ENCODE data around the gene CLTCL1.

DNA sequence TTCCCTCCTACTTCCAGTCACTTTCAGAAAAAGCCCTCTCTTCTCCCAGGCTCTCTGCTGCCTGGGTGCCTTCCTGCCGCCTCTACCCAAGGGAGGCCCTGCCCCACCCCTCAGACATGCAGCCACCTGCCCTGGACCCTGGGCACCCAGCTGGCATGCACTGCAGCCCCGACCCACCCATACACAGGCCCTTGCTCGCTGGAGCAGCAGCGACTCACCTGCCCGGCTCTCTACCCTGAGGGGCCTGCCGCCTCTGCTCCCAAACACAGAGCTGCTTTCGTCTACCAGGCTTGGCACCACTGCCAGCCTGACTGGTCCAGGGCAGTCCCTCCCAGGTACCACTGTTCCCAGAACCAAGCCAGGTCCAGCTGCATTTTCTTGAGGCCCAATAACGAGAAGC, 161.6 kb downstream of the CLTCL1 start:
- TF ChIP-seq, protein P1, sequence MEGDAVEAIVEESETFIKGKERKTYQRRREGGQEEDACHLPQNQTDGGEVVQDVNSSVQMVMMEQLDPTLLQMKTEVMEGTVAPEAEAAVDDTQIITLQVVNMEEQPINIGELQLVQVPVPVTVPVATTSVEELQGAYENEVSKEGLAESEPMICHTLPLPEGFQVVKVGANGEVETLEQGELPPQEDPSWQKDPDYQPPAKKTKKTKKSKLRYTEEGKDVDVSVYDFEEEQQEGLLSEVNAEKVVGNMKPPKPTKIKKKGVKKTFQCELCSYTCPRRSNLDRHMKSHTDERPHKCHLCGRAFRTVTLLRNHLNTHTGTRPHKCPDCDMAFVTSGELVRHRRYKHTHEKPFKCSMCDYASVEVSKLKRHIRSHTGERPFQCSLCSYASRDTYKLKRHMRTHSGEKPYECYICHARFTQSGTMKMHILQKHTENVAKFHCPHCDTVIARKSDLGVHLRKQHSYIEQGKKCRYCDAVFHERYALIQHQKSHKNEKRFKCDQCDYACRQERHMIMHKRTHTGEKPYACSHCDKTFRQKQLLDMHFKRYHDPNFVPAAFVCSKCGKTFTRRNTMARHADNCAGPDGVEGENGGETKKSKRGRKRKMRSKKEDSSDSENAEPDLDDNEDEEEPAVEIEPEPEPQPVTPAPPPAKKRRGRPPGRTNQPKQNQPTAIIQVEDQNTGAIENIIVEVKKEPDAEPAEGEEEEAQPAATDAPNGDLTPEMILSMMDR (IDR thresholded peaks at IDR 0.05), result no peak
- TF ChIP-seq POLR2AphosphoS5 (IDR thresholded peaks at IDR 0.05) (no peak), POLR2A (IDR thresholded peaks at IDR 0.05; ENCODE audit: low read depth) (no peak)
